Fibroblast of skin of back (primary cell): ENCODE measurements around the gene CLIC3.

Source experiments
- DNase-seq: peaks from one replicate; pipeline ENCODE4 v3.0.0-alpha.2; 2013

CLIC3 gene

GRCh38 chr9:136980669-136981478, 15.5 kb downstream of the CLIC3 start:
- no peak for DNase-seq

- no peak for DNase-seq
Measured at GRCh38 chr9:136979769-136980587, 16.4 kb downstream of the CLIC3 start.

- no peak for DNase-seq
Measured at GRCh38 chr9:136978865-136979544, 17.4 kb downstream of the CLIC3 start.

- peak; percentile 45 for DNase-seq
Measured at GRCh38 chr9:136978073-136978864, 18.1 kb downstream of the CLIC3 start.

GRCh38 chr9:136977649-136978072, 18.7 kb downstream of the CLIC3 start:
- DNase-seq: no peak

- no peak for DNase-seq
Measured at GRCh38 chr9:136977223-136977622, 19.1 kb downstream of the CLIC3 start, which contains the start of gene PTGDS. Gene PTGDS (plus strand): TSS chr9:136977504. CDS start chr9:136977579, 75 bp downstream.

GRCh38 chr9:136975644-136976043, 20.7 kb downstream of the CLIC3 start:
- peak; percentile 24 for DNase-seq

GRCh38 chr9:136974817-136975535, 21.4 kb downstream of the CLIC3 start:
- DNase-seq: no peak

- no peak for DNase-seq
Measured at GRCh38 chr9:136973618-136974617, 22.4 kb downstream of the CLIC3 start.

GRCh38 chr9:136972743-136973142, 23.6 kb downstream of the CLIC3 start:
- DNase-seq: no peak

GRCh38 chr9:136972335-136972734, 24.0 kb downstream of the CLIC3 start:
- DNase-seq: no peak

GRCh38 chr9:136971746-136972145, 24.6 kb downstream of the CLIC3 start:
- DNase-seq: no peak

- no peak for DNase-seq
Measured at GRCh38 chr9:136970361-136970760, 26.0 kb downstream of the CLIC3 start.

GRCh38 chr9:136969774-136970173, 26.6 kb downstream of the CLIC3 start:
- DNase-seq: no peak

- no peak for DNase-seq
Measured at GRCh38 chr9:136969150-136969549, 27.2 kb downstream of the CLIC3 start.

GRCh38 chr9:136968333-136969127, 27.8 kb downstream of the CLIC3 start:
- no peak for DNase-seq

GRCh38 chr9:136965771-136966484, 30.4 kb downstream of the CLIC3 start:
- no peak for DNase-seq

- DNase-seq: no peak
Measured at GRCh38 chr9:136964833-136965422, 31.4 kb downstream of the CLIC3 start.
